ENCODE results near the gene PLCL2. TPM values are rescaled to one million over a fixed set of nuclear protein-coding genes. Genes with fewer than 3 reads are reported as not detected.

Gene PLCL2
- total RNA-seq, 1 donor from 2014 or later, result 2.5 TPM

GRCh38 chr3:16906682-16907081 lies 21.9 kb downstream of the PLCL2 start:
- no peak overlapping the region for H3K4me3 ChIP-seq (ENCODE audit: low read depth, low read length)
- DNase-seq (ENCODE audit: low read depth), result no peak

GRCh38 chr3:16907243-16907642 lies 22.5 kb downstream of the PLCL2 start:
- Histone ChIP-seq H3K4me3 (ENCODE audit: low read depth, low read length) (no peak overlapping the region), H3K27me3 (ENCODE audit: control insufficient read depth, insufficient read depth, low read length) (no peaks in the 10 kb centered on the region), H3K36me3 (ENCODE audit: control insufficient read depth, insufficient read depth, low read length) (no peaks in the 10 kb centered on the region)
- DNase-seq (ENCODE audit: low read depth), result no peak
- no peak for TF ChIP-seq CTCF (IDR thresholded peaks at IDR 0.05; ENCODE audit: insufficient read depth, low read length, poor library complexity, severe bottlenecking)

More at GRCh38 chr3:16906682-16907081, 21.9 kb downstream of the PLCL2 start:
- TF ChIP-seq CTCF (IDR thresholded peaks at IDR 0.05; ENCODE audit: insufficient read depth, low read length, poor library complexity, severe bottlenecking), result no peak
- Histone ChIP-seq H3K27me3 (ENCODE audit: control insufficient read depth, insufficient read depth, low read length) (no peaks in the 10 kb centered on the region), H3K36me3 (ENCODE audit: control insufficient read depth, insufficient read depth, low read length) (no peaks in the 10 kb centered on the region)

GRCh38 chr3:16908016-16908807 lies 23.5 kb downstream of the PLCL2 start:
- no peak for TF ChIP-seq CTCF (IDR thresholded peaks at IDR 0.05; ENCODE audit: insufficient read depth, low read length, poor library complexity, severe bottlenecking)
- Histone ChIP-seq H3K4me3 (ENCODE audit: low read depth, low read length) (no peak overlapping the region), H3K27me3 (ENCODE audit: control insufficient read depth, insufficient read depth, low read length) (no peaks in the 10 kb centered on the region), H3K36me3 (ENCODE audit: control insufficient read depth, insufficient read depth, low read length) (no peaks in the 10 kb centered on the region)
- DNase-seq (ENCODE audit: low read depth), result no peak

GRCh38 chr3:16908896-16909295 lies 24.1 kb downstream of the PLCL2 start:
- no peak overlapping the region for H3K4me3 ChIP-seq (ENCODE audit: low read depth, low read length)
- no peaks in the 10 kb centered on the region for H3K36me3 ChIP-seq (ENCODE audit: control insufficient read depth, insufficient read depth, low read length)
- DNase-seq (ENCODE audit: low read depth), result no peak
- no peak for TF ChIP-seq CTCF (IDR thresholded peaks at IDR 0.05; ENCODE audit: insufficient read depth, low read length, poor library complexity, severe bottlenecking)
- H3K27me3 ChIP-seq (ENCODE audit: control insufficient read depth, insufficient read depth, low read length), result no peaks in the 10 kb centered on the region

GRCh38 chr3:16909802-16910201 lies 25.0 kb downstream of the PLCL2 start:
- no peaks in the 10 kb centered on the region for H3K36me3 ChIP-seq (ENCODE audit: control insufficient read depth, insufficient read depth, low read length)
- no peaks in the 10 kb centered on the region for H3K27me3 ChIP-seq (ENCODE audit: control insufficient read depth, insufficient read depth, low read length)
- no peak for TF ChIP-seq CTCF (IDR thresholded peaks at IDR 0.05; ENCODE audit: insufficient read depth, low read length, poor library complexity, severe bottlenecking)
- H3K4me3 ChIP-seq (ENCODE audit: low read depth, low read length), result no peak overlapping the region
- no peak for DNase-seq (ENCODE audit: low read depth)

- no peak overlapping the region for H3K4me3 ChIP-seq (ENCODE audit: low read depth, low read length)
- H3K27me3 ChIP-seq (ENCODE audit: control insufficient read depth, insufficient read depth, low read length), result no peaks in the 10 kb centered on the region
- no peaks in the 10 kb centered on the region for H3K36me3 ChIP-seq (ENCODE audit: control insufficient read depth, insufficient read depth, low read length)
- no peak for TF ChIP-seq CTCF (IDR thresholded peaks at IDR 0.05; ENCODE audit: insufficient read depth, low read length, poor library complexity, severe bottlenecking)
- no peak for DNase-seq (ENCODE audit: low read depth)
Measured at GRCh38 chr3:16910207-16910606, 25.5 kb downstream of the PLCL2 start.
